Measurements from ENCODE around the gene IFTAP.

GRCh38 chr11:36615826-36616225 lies 21.5 kb downstream of the IFTAP start:
- TF ChIP-seq CTCF (IDR thresholded peaks at IDR 0.05; ENCODE audit: poor library complexity) (no peak), EZH2phosphoT487 (IDR thresholded peaks at IDR 0.05; ENCODE audit: low read depth, severe bottlenecking, unreplicated experiment) (no peak), EZH2 (IDR thresholded peaks at IDR 0.05; ENCODE audit: borderline replicate concordance) (no peak)
